ENCODE results near the gene STK32B.
"Not testable (repeated sequence)": the region's sequence is repeated elsewhere in the genome, so short reads cannot be mapped to it uniquely, and the experiment has no call there.

STK32B gene

GRCh38 chr4:5224340-5224739, 173.1 kb downstream of the STK32B start:
- ChIA-PET POLR2A (no interaction called here), CTCF (interaction anchor here (0.8 to 1.3 kb wide), 2 partner anchors 12 to 27 kb away, joined by 3 to 4 read pairs; no protein-coding TSS in a partner anchor)
- no peak for DNase-seq (ENCODE audit: extremely low spot score)
- no peak for TF ChIP-seq CTCF (IDR thresholded peaks at IDR 0.05; ENCODE audit: control extremely low read depth, extremely low read depth, low read depth, missing control alignments)

- no peak for TF ChIP-seq CTCF (IDR thresholded peaks at IDR 0.05; ENCODE audit: control extremely low read depth, extremely low read depth, low read depth, missing control alignments)
- DNase-seq (ENCODE audit: extremely low spot score), result no peak
- POLR2A ChIA-PET, result no interaction called here
- CTCF ChIA-PET, result no interaction called here
Observed at GRCh38 chr4:5232549-5232948, 181.3 kb downstream of the STK32B start.

- DNase-seq (ENCODE audit: extremely low spot score), result no peak
- CTCF ChIA-PET, result interaction anchor here (0.9 to 1.8 kb wide), 3 partner anchors 12 to 575 kb away, joined by 3 to 4 read pairs (median 3); no protein-coding TSS in a partner anchor
- POLR2A ChIA-PET, result no interaction called here
- TF ChIP-seq CTCF (IDR thresholded peaks at IDR 0.05; ENCODE audit: control extremely low read depth, extremely low read depth, low read depth, missing control alignments), result no peak
Observed at GRCh38 chr4:5237086-5237660, 185.9 kb downstream of the STK32B start.

GRCh38 chr4:5238173-5238572, 186.9 kb downstream of the STK32B start:
- ChIA-PET POLR2A (no interaction called here), CTCF (no interaction called here)
- no peak for TF ChIP-seq CTCF (IDR thresholded peaks at IDR 0.05; ENCODE audit: control extremely low read depth, extremely low read depth, low read depth, missing control alignments)
- DNase-seq (ENCODE audit: extremely low spot score), result no peak

DNA sequence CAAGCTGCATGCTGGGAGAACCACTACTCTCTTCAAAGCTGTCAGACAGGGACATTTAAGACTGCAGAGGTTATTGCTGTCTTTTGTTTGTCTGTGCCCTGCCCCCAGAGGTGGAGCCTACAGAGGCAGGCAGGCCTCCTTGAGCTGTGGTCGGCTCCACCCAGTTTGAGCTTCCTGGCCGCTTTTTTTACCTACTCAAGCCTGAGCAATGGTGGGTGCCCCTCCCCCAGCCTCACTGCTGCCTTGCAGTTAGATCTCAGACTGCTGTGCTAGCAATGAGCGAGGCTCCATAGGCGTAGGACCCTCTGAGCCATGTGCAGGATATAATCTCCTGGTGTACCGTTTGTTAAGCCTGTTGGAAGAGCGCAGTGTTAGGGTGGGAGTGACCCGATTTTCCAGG, 195.8 kb downstream of the STK32B start:
- DNase-seq (ENCODE audit: extremely low spot score); POLR2A ChIA-PET; CTCF ChIA-PET: not testable (repeated sequence)

DNA sequence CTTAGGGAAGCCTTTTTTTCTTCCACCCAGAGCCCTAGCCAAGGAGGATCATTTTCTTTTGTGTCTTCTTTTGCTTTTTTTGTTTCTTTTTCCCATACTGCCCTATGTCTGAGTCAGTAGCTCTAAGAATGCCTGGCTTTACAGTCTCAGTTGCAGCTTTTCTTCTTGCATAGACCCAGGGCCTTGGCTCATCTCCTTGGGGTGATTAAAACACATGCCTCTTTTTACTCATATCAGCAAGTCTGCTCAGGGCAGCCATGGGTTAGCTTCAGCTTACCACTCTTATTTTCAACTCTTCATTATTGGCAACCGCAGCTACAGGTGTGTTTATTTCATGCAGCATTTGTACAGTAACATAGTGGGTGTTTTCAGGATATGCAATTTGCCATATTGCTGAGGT, 196.5 kb downstream of the STK32B start:
- no peak for DNase-seq (ENCODE audit: extremely low spot score)
- POLR2A ChIA-PET, result no interaction called here
- CTCF ChIA-PET, result no interaction called here
- TF ChIP-seq CTCF (IDR thresholded peaks at IDR 0.05; ENCODE audit: control extremely low read depth, extremely low read depth, low read depth, missing control alignments), result no peak

DNA sequence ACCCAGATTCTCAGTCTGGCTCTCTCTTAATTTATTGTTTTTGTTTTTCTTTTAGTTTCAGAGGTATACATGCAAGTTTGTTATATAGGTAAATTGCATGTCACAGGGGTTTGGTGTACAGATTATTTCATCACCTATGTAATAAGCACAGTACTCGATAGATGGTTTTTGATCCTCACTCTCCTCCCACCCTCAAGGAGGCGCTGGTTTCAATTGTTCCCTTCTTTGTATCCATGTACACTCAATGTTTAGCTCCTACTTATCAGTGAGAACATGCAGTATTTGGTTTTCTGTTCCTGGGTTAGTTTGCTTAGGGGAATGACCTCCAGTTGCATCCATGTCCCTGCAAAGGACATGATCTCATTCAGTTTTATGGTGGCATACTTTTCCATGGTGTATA, 198.4 kb downstream of the STK32B start:
- DNase-seq (ENCODE audit: extremely low spot score), result no peak
- TF ChIP-seq CTCF (IDR thresholded peaks at IDR 0.05; ENCODE audit: control extremely low read depth, extremely low read depth, low read depth, missing control alignments), result no peak
- CTCF ChIA-PET, result no interaction called here
- POLR2A ChIA-PET, result no interaction called here

DNA sequence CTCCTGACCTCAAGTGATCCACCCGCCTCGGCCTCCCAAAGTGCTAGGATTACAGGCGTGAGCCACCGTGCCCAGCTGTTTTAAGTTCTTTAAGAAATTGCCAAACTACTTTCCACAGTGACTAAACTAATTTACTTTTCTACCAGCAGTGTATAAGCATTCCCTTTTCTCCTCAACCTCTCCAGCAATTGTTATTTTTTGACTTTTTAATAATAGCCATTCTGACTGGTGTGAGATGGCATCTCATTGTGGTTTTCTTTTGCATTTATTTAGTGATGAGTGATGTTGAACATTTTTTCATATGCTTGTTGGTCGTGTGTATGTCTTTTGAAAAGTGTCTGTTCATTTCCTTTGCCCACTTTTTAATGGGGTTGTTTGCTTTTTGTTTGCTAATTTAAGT, 199.3 kb downstream of the STK32B start:
- CTCF ChIA-PET; DNase-seq (ENCODE audit: extremely low spot score); POLR2A ChIA-PET: not testable (repeated sequence)

Data from GM10248 (cell line).